Caco-2 (cell line): ENCODE data around the gene GABARAPL2. TPM values are rescaled to one million over a fixed set of nuclear protein-coding genes. Genes with fewer than 3 reads are reported as not detected.

Experiments used
- BruUV-seq: library from RNA; stranded (reverse); fragments of 400-500 nt; replicated peaks from 2 replicates; lab custom pipeline; 2021; lab: Mats Ljungman, UMichigan
- CTCF ChIA-PET: fragments of 300-600 bp; sonication (Branson Sonifier 250); formaldehyde crosslinking; loops from one replicate; lab custom pipeline; 2022; ENCODE audit warnings: antibody characterized with exemption; lab: Charles Lee
- POLR2A ChIA-PET: fragments of 300-600 bp; sonication (Branson Sonifier 250); formaldehyde crosslinking; loops from one replicate; lab custom pipeline; 2022; ENCODE audit warnings: antibody characterized with exemption; lab: Charles Lee
- DNase-seq, 2 experiments: peaks; one replicate each; pipeline versions ENCODE4 v3.0.0 to v3.0.0-alpha.2; 2020 to 2022
- H3K27me3 ChIP-seq: replicated peaks from 2 replicates; pipeline ENCODE4 v1.6.0; 2011; ENCODE audit warnings: low read length; ENCODE audit not compliant: control insufficient read depth, insufficient read depth
- H3K36me3 ChIP-seq: 2 replicates; pipeline ENCODE4 v1.5.1; 2011; ENCODE audit warnings: low read length; ENCODE audit not compliant: control insufficient read depth, insufficient read depth
- H3K4me1 ChIP-seq: fragments of 250-450 bp; sonication (Bioruptor Pico); 2 replicates; pipeline ENCODE4 v1.5.1; 2020; ENCODE audit warnings: mild to moderate bottlenecking
- H3K4me3 ChIP-seq: 2 replicates; pipeline ENCODE4 v1.5.1; 2011; ENCODE audit warnings: low read depth, mild to moderate bottlenecking, control low read depth, low read length
- H3K9me3 ChIP-seq: fragments of 250-450 bp; sonication (Bioruptor Pico); 2 replicates; pipeline ENCODE4 v1.5.1; 2020; ENCODE audit warnings: mild to moderate bottlenecking, moderate library complexity
- H3K27ac Mint-ChIP-seq: one replicate; pipeline ENCODE4 v1.8.0; 2022; ENCODE audit warnings: mixed read lengths; ENCODE audit not compliant: unreplicated experiment
- H3K27me3 Mint-ChIP-seq: one replicate; pipeline ENCODE4 v1.8.0; 2022; ENCODE audit warnings: mixed read lengths; ENCODE audit not compliant: insufficient read depth, unreplicated experiment
- H3K36me3 Mint-ChIP-seq: one replicate; pipeline ENCODE4 v1.8.0; 2022; ENCODE audit warnings: mild to moderate bottlenecking, mixed read lengths; ENCODE audit not compliant: insufficient read depth, unreplicated experiment
- H3K4me1 Mint-ChIP-seq: one replicate; pipeline ENCODE4 v1.8.0; 2022; ENCODE audit warnings: low read depth, mixed read lengths; ENCODE audit not compliant: unreplicated experiment
- H3K4me3 Mint-ChIP-seq: one replicate; pipeline ENCODE4 v1.8.0; 2022; ENCODE audit warnings: mild to moderate bottlenecking, moderate library complexity, mixed read lengths; ENCODE audit not compliant: unreplicated experiment
- H3K9me3 Mint-ChIP-seq: one replicate; pipeline ENCODE4 v1.8.0; 2022; ENCODE audit warnings: mixed read lengths; ENCODE audit not compliant: unreplicated experiment
- CTCF ChIP-seq, 2 experiments: fragments of 200-600 bp in 1 of 2; IDR thresholded peaks; 1 replicate in 1 of 2; 2 replicates in 1 of 2; pipeline versions ENCODE4 v1.5.1 to v1.8.0; 2011 to 2022; ENCODE audit warnings: antibody characterized with exemption in 1 of 2, control low read depth in 1 of 2, inconsistent platforms in 1 of 2, low read depth in 1 of 2, low read length in 1 of 2, mild to moderate bottlenecking in 1 of 2, moderate library complexity in 1 of 2; ENCODE audit not compliant: insufficient read depth in 1 of 2, severe bottlenecking in 1 of 2, unreplicated experiment in 1 of 2
- intact Hi-C: fragments of 100-400 bp; cut with micrococcal nuclease; formaldehyde crosslinking; loops from one replicate; pipeline ENCODE4 v1.10.0; 2022; ENCODE audit not compliant: unreplicated experiment
- total RNA-seq: library from RNA; stranded (reverse); gene quantifications from 2 replicates; pipeline ENCODE4 v1.2.3, GENCODE V29; 2022

The GABARAPL2 gene
- total RNA-seq, 1 experiment from 2014 or later, result 88.2 TPM

GRCh38 chr16:75603241-75603640 lies 37.1 kb downstream of the GABARAPL2 start:
- no TSS peak for BruUV-seq
- Histone ChIP-seq H3K27me3 (no peaks in the 10 kb centered on the region), H3K36me3 (peaks cover 12% of the 10 kb centered on the region), H3K4me1 (no peaks in the 10 kb centered on the region), H3K4me3 (no peak overlapping the region), H3K9me3 (peaks cover 6% of the 10 kb centered on the region; the same call in 1 of the 2 replicates)
- no peak overlapping the region for H3K4me3 Mint-ChIP-seq
- H3K27me3 Mint-ChIP-seq, result no peaks in the 10 kb centered on the region
- peaks cover 12% of the 10 kb centered on the region for H3K9me3 Mint-ChIP-seq
- no peak for TF ChIP-seq CTCF (IDR thresholded peaks at IDR 0.05; ENCODE audit: insufficient read depth in 1 of 2, low read depth in 1 of 2, low read length in 1 of 2, severe bottlenecking in 1 of 2, unreplicated experiment in 1 of 2)
- no peak for DNase-seq
- POLR2A ChIA-PET, result no interaction called here
- CTCF ChIA-PET, result no interaction called here
- no peak overlapping the region for H3K27ac Mint-ChIP-seq
- no peaks in the 10 kb centered on the region for H3K4me1 Mint-ChIP-seq
- peaks cover 66% of the 10 kb centered on the region for H3K36me3 Mint-ChIP-seq
- intact Hi-C loops, result no loop called here

- no TSS peak for BruUV-seq
- Mint-ChIP-seq H3K27me3 (no peaks in the 10 kb centered on the region), H3K4me3 (no peak overlapping the region), H3K4me1 (no peaks in the 10 kb centered on the region), H3K9me3 (peaks cover 12% of the 10 kb centered on the region), H3K27ac (no peak overlapping the region), H3K36me3 (peaks cover 44% of the 10 kb centered on the region)
- no peak for DNase-seq
- ChIA-PET CTCF (interaction anchor here (0.7 to 1.1 kb wide), 2 partner anchors 15 to 376 kb away, joined by 3 read pairs; no protein-coding TSS in a partner anchor), POLR2A (interaction anchor here (0.5 kb wide), 1 partner anchor 940 kb away, joined by 4 read pairs; the partner anchor contains the start of gene RFWD3)
- no peaks in the 10 kb centered on the region for H3K4me1 ChIP-seq
- H3K36me3 ChIP-seq, result peaks cover 10% of the 10 kb centered on the region
- no peak overlapping the region for H3K4me3 ChIP-seq
- intact Hi-C loops, result no loop called here
- H3K27me3 ChIP-seq, result no peaks in the 10 kb centered on the region
- no peak for TF ChIP-seq CTCF (IDR thresholded peaks at IDR 0.05; ENCODE audit: insufficient read depth in 1 of 2, low read depth in 1 of 2, low read length in 1 of 2, severe bottlenecking in 1 of 2, unreplicated experiment in 1 of 2)
- peaks cover 6% of the 10 kb centered on the region; the same call in 1 of the 2 replicates for H3K9me3 ChIP-seq
These were observed 40.3 kb downstream of the GABARAPL2 start for GRCh38 chr16:75606507-75606906.

- Mint-ChIP-seq H3K27me3 (no peaks in the 10 kb centered on the region), H3K4me3 (no peak overlapping the region), H3K4me1 (no peaks in the 10 kb centered on the region), H3K36me3 (peaks cover 66% of the 10 kb centered on the region), H3K27ac (no peak overlapping the region), H3K9me3 (no peaks in the 10 kb centered on the region)
- DNase-seq, result no peak
- Histone ChIP-seq H3K9me3 (no peaks in the 10 kb centered on the region), H3K36me3 (peaks cover 5% of the 10 kb centered on the region), H3K4me1 (no peaks in the 10 kb centered on the region), H3K27me3 (no peaks in the 10 kb centered on the region), H3K4me3 (no peak overlapping the region)
- intact Hi-C loops, result no loop called here
- ChIA-PET POLR2A (no interaction called here), CTCF (no interaction called here)
- TF ChIP-seq CTCF (IDR thresholded peaks at IDR 0.05; ENCODE audit: insufficient read depth in 1 of 2, low read depth in 1 of 2, low read length in 1 of 2, severe bottlenecking in 1 of 2, unreplicated experiment in 1 of 2), result no peak
- BruUV-seq, result no TSS peak
These were observed 48.1 kb downstream of the GABARAPL2 start for GRCh38 chr16:75614066-75614897.
